Heart left ventricle (tissue), 16 donors: Measurements from ENCODE around the gene PASK. TPM values are rescaled to one million over a fixed set of nuclear protein-coding genes. Genes with fewer than 3 reads are reported as not detected.

Experiments used
- ATAC-seq, 4 donors: fragments of 200-7000 bp; cut with Tn5 transposase; one replicate each; pipeline ENCODE4 v1.9.1; 2020 to 2022; ENCODE audit warnings: moderate library complexity in 4 of 4, mild to moderate bottlenecking in 3 of 4, moderate number of reproducible peaks in 1 of 4
- DNase-seq, 5 donors: peaks; one replicate each; pipeline ENCODE4 v3.0.0-alpha.2; 2020
- H3K27ac ChIP-seq, 12 donors: fragments of 200-600 bp; sonication (generic) in 4 of 12; one replicate each; pipeline versions ENCODE4 v1.5.0 to v1.8.0; 2016 to 2022; ENCODE audit warnings: mild to moderate bottlenecking in 2 of 12
- H3K27me3 ChIP-seq, 9 donors: fragments of 200-600 bp; sonication (generic) in 2 of 9; one replicate each; pipeline versions ENCODE4 v1.5.1 to v1.8.0; 2016 to 2022; ENCODE audit warnings: mild to moderate bottlenecking in 3 of 9
- H3K36me3 ChIP-seq, 9 donors: fragments of 200-600 bp; sonication (generic) in 2 of 9; one replicate each; pipeline versions ENCODE4 v1.5.0 to v1.8.0; 2018 to 2022; ENCODE audit warnings: mild to moderate bottlenecking in 2 of 9
- H3K4me1 ChIP-seq, 12 donors: fragments of 200-600 bp; sonication (generic) in 4 of 12; one replicate each; pipeline versions ENCODE4 v1.5.0 to v1.8.0; 2016 to 2022; ENCODE audit warnings: mild to moderate bottlenecking in 3 of 12
- H3K4me3 ChIP-seq, 12 donors: fragments of 200-600 bp; sonication (generic) in 4 of 12; one replicate each; pipeline versions ENCODE4 v1.5.0 to v1.8.0; 2017 to 2022; ENCODE audit warnings: mild to moderate bottlenecking in 9 of 12, moderate library complexity in 4 of 12
- H3K9me3 ChIP-seq, 12 donors: fragments of 200-600 bp; sonication (generic) in 4 of 12; one replicate each; pipeline versions ENCODE4 v1.5.0 to v1.8.0; 2016 to 2022; ENCODE audit warnings: mild to moderate bottlenecking in 1 of 12
- CTCF ChIP-seq, 12 donors: fragments of 200-600 bp; sonication (generic) in 4 of 12; IDR thresholded peaks; one replicate each; pipeline versions ENCODE4 v1.5.0 to v1.8.0; 2018 to 2022; ENCODE audit warnings: antibody characterized with exemption in 12 of 12, mild to moderate bottlenecking in 5 of 12
- POLR2A ChIP-seq, 2 donors: fragments of 450-650 bp; IDR thresholded peaks; one replicate each; pipeline ENCODE4 v1.6.1; 2017; ENCODE audit warnings: antibody characterized with exemption in 2 of 2, mild to moderate bottlenecking in 2 of 2, moderate library complexity in 2 of 2
- WGBS, 4 donors: extraction: QIAGEN DNeasy Blood & Tissue Kit in 2 of 4; methylation state at CpG; one replicate each; pipeline versions ENCODE4 v1.1.5 to v1.1.7; 2013 to 2018; 5-methylcytosine and 5-hydroxymethylcytosine counted together
- intact Hi-C, 10 donors: fragments of 100-400 bp; cut with DNase I; formaldehyde crosslinking; loops; one replicate each; pipeline versions ENCODE4 v1.11.1 to v1.14.2; 2022
- polyA plus RNA-seq, 2 donors: library from polyadenylated mRNA; stranded (reverse); fragments of 200-250 nt; gene quantifications; one replicate each; pipeline ENCODE4 v1.2.3, GENCODE V29; 2013
- total RNA-seq, 9 donors: library from RNA; depleted of rRNA in 2 of 9; stranded (reverse); fragments of >200 nt in 2 of 9; fragmentation: NEBNext Ultra II Directional in 3 of 9; extraction: Animal tissue kit (Norgen Biotek cat#: 25700) in 3 of 9; gene quantifications; one replicate each; pipeline versions ENCODE4 v1.1.0 to v1.2.4, GENCODE V29; 2016 to 2023
- donor health status: ischemic (EF 13 %, LVEDD 7.1; RV severe dilation, severe dysfunction).
- donor health status: healthy with polysubstance abuse.
- donor health status: DM: no; HTN: yes; CAD: no.
- donor health status: DM: no; HTN: no; CAD: no.
- donor health status: ischemic (EF 25% LVEDD 6.9; RV normal size, moderate dysfunction).
- donor health status: ischemic (EF 25% LVEDD 5.7; RV mildly dilated, moderate dysfunction).
- donor health status: healthy.
- donor health status: DM: yes; HTN: yes; CAD: no.
- donor health status: ischemic (EF 35%, LVEDD 5.7; RV mildly dilated, moderate dysfunction).
- donor health status: nonischemic (EF 11% LVEDD 7.7; RV severe dilation, severe dysfunction).
- donor health status: DM: yes; HTN: yes; CAD: no.
- donor health status: PGD.
- donor health status: ischemic (EF 29% LVEDD 5.4; RV normal size, mild dysfunction).
- donor health status: nonischemic (EF 23%, LVEDD 6.1; RV moderate dilation, normal function).

PASK gene
- total and polyA plus RNA-seq, 11 donors = 0.60 to 6.3 (median 1.6) TPM

GRCh38 chr2:241092677-241093076, 56.6 kb downstream of the PASK start:
- WGBS, 4 donors = 79 to 88% (median 84%) methylated on average over 8 of the region's 8 CpGs
- intact Hi-C loops = no loop called here

GRCh38 chr2:241091734-241092445, 57.4 kb downstream of the PASK start:
- WGBS, 4 donors = 88 to 93% (median 90%) methylated on average over 22 of the region's 22 CpGs

More at GRCh38 chr2:241092677-241093076, 56.6 kb downstream of the PASK start:
- peaks cover 1 to 100% (median 96%) of the 10 kb centered on the region in 9 donors for H3K36me3 ChIP-seq
- no peak overlapping the region for H3K4me3 ChIP-seq
- TF ChIP-seq POLR2A (IDR thresholded peaks at IDR 0.05) (no peak), CTCF (IDR thresholded peaks at IDR 0.05) (no peak)
- no peak for ATAC-seq
- H3K27ac ChIP-seq = no peak overlapping the region
- H3K4me1 ChIP-seq = peaks cover 0 to 8% (median 0%) of the 10 kb centered on the region in 12 donors
- no peaks in the 10 kb centered on the region for H3K27me3 ChIP-seq
- no peak for DNase-seq
- no peaks in the 10 kb centered on the region for H3K9me3 ChIP-seq

GRCh38 chr2:241091201-241091600, 58.1 kb downstream of the PASK start:
- ATAC-seq (no peak), DNase-seq (no peak)
- no peak for TF ChIP-seq POLR2A (IDR thresholded peaks at IDR 0.05)
- TF ChIP-seq CTCF (IDR thresholded peaks at IDR 0.05) = no peak
- peaks cover 4 to 100% (median 97%) of the 10 kb centered on the region in 9 donors for H3K36me3 ChIP-seq
- no peak overlapping the region for H3K4me3 ChIP-seq
- no peak overlapping the region for H3K27ac ChIP-seq
- peaks cover 0 to 8% (median 0%) of the 10 kb centered on the region in 12 donors for H3K4me1 ChIP-seq
- 74 to 82% (median 80%) methylated on average over 10 of the region's 10 CpGs for WGBS, 4 donors
- no peaks in the 10 kb centered on the region for H3K27me3 ChIP-seq
- no peaks in the 10 kb centered on the region for H3K9me3 ChIP-seq
- intact Hi-C loops = no loop called here

More at GRCh38 chr2:241091734-241092445, 57.4 kb downstream of the PASK start:
- no peak overlapping the region for H3K27ac ChIP-seq
- no peak for TF ChIP-seq CTCF (IDR thresholded peaks at IDR 0.05)
- TF ChIP-seq POLR2A (IDR thresholded peaks at IDR 0.05) = no peak
- H3K9me3 ChIP-seq = no peaks in the 10 kb centered on the region
- intact Hi-C loops = no loop called here
- ATAC-seq (no peak), DNase-seq (no peak)
- no peak overlapping the region for H3K4me3 ChIP-seq
- H3K36me3 ChIP-seq = peaks cover 4 to 100% (median 97%) of the 10 kb centered on the region in 9 donors
- no peaks in the 10 kb centered on the region for H3K27me3 ChIP-seq
- H3K4me1 ChIP-seq = peaks cover 0 to 8% (median 0%) of the 10 kb centered on the region in 12 donors

GRCh38 chr2:241088791-241089732, 60.2 kb downstream of the PASK start:
- Histone ChIP-seq H3K27ac (peak overlapping the region in 2 of 12 donors; percentile 26 to 55), H3K4me1 (no peaks in the 10 kb centered on the region), H3K27me3 (no peaks in the 10 kb centered on the region), H3K36me3 (peaks cover 4 to 97% (median 85%) of the 10 kb centered on the region in 9 donors), H3K9me3 (no peaks in the 10 kb centered on the region), H3K4me3 (no peak overlapping the region)
- 79 to 86% (median 80%) methylated on average over 18 to 20 of the region's 20 CpGs for WGBS, 4 donors
- intact Hi-C loops = loop anchor here in 1 of 10 donors (10.0 kb wide), 1 partner anchor 234 kb away; no protein-coding TSS in a partner anchor
- ATAC-seq (peak in 1 of 4 donors; percentile 45), DNase-seq (no peak)
- TF ChIP-seq CTCF (IDR thresholded peaks at IDR 0.05) (no peak), POLR2A (IDR thresholded peaks at IDR 0.05) (no peak)
